Activated T-cell treated with anti-CD3 and anti-CD28 coated beads for 4 hours (primary cell): Measurements from ENCODE around the gene RIPOR3.
"Not testable (repeated sequence)": the region's sequence is repeated elsewhere in the genome, so short reads cannot be mapped to it uniquely, and the experiment has no call there.

Source experiments
- DNase-seq: peaks from one replicate; pipeline ENCODE4 v3.0.0-alpha.2; 2020

The RIPOR3 gene

GRCh38 chr20:50651676-50652075 is 39.7 kb downstream of the RIPOR3 start:
- no peak for DNase-seq

GRCh38 chr20:50649590-50649989 is 41.8 kb downstream of the RIPOR3 start:
- no peak for DNase-seq

- DNase-seq: no peak
These were observed 42.7 kb downstream of the RIPOR3 start for GRCh38 chr20:50648651-50649050.

GRCh38 chr20:50646483-50646996 is 44.8 kb downstream of the RIPOR3 start:
- no peak for DNase-seq

GRCh38 chr20:50645253-50646068 is 45.9 kb downstream of the RIPOR3 start:
- DNase-seq: no peak

- DNase-seq: no peak
These were observed 49.0 kb downstream of the RIPOR3 start for GRCh38 chr20:50642288-50642803.

- DNase-seq: not testable (repeated sequence)
These were observed 49.6 kb downstream of the RIPOR3 start for GRCh38 chr20:50641625-50642287.

GRCh38 chr20:50639971-50640711 is 51.2 kb downstream of the RIPOR3 start:
- not testable (repeated sequence) for DNase-seq

GRCh38 chr20:50638015-50638847 is 53.1 kb downstream of the RIPOR3 start:
- not testable (repeated sequence) for DNase-seq

- DNase-seq: no peak
These were observed 54.5 kb downstream of the RIPOR3 start for GRCh38 chr20:50636601-50637540.

GRCh38 chr20:50635676-50636600 is 55.4 kb downstream of the RIPOR3 start:
- peak; percentile 21 for DNase-seq

- DNase-seq: no peak
These were observed 56.3 kb downstream of the RIPOR3 start for GRCh38 chr20:50635014-50635557.

GRCh38 chr20:50634191-50634590 is 57.2 kb downstream of the RIPOR3 start:
- no peak for DNase-seq

GRCh38 chr20:50633361-50633760 is 58.0 kb downstream of the RIPOR3 start:
- DNase-seq: no peak

GRCh38 chr20:50632701-50633100 is 58.6 kb downstream of the RIPOR3 start:
- no peak for DNase-seq

- no peak for DNase-seq
These were observed 59.1 kb downstream of the RIPOR3 start for GRCh38 chr20:50632236-50632635.

GRCh38 chr20:50630578-50631263 is 60.6 kb downstream of the RIPOR3 start:
- DNase-seq: no peak

GRCh38 chr20:50629670-50630045 is 61.7 kb downstream of the RIPOR3 start:
- DNase-seq: no peak
